Keratinocyte (primary cell): ENCODE data around the gene TTC39C. TPM values are rescaled to one million over a fixed set of nuclear protein-coding genes. Genes with fewer than 3 reads are reported as not detected.

ENCODE experiments used
- DNase-seq: peaks from one replicate; pipeline ENCODE4 v3.0.0-alpha.2; 2011; ENCODE audit warnings: low read depth, missing footprints, low spot score
- FAIRE-seq: peaks from 2 replicates; lab custom pipeline; 2011; peaks lifted over from hg19 to GRCh38; lab: Jason Lieb, UNC
- H2AFZ ChIP-seq: 2 replicates; pipeline ENCODE4 v1.6.0; 2012; ENCODE audit warnings: low read length, control low read depth, inconsistent platforms; ENCODE audit not compliant: control insufficient read depth
- H3K27ac ChIP-seq: 2 replicates; pipeline ENCODE4 v1.5.1; 2011; ENCODE audit warnings: low read length; ENCODE audit not compliant: control insufficient read depth, insufficient read depth
- H3K27me3 ChIP-seq: 3 replicates; pipeline ENCODE4 v1.6.0; 2011; ENCODE audit warnings: low read length; ENCODE audit not compliant: control insufficient read depth, insufficient read depth; ENCODE audit errors: extremely low read depth
- H3K36me3 ChIP-seq, 2 experiments: 2 replicates in 1 of 2; 3 replicates in 1 of 2; pipeline ENCODE4 v1.5.1; 2011; ENCODE audit warnings: low read length in 2 of 2, mild to moderate bottlenecking in 1 of 2; ENCODE audit not compliant: control insufficient read depth in 2 of 2, insufficient read depth in 2 of 2; ENCODE audit errors: extremely low read depth in 1 of 2
- H3K4me1 ChIP-seq: 3 replicates; pipeline ENCODE4 v1.5.1; 2011; ENCODE audit warnings: low read length; ENCODE audit not compliant: control insufficient read depth, insufficient read depth; ENCODE audit errors: extremely low read depth
- H3K4me2 ChIP-seq: 3 replicates; pipeline ENCODE4 v1.6.0; 2011; ENCODE audit warnings: low read depth, low read length; ENCODE audit not compliant: control insufficient read depth, insufficient read depth; ENCODE audit errors: extremely low read depth
- H3K4me3 ChIP-seq, 3 experiments: fragments of 200-600 bp in 1 of 3; sonication (generic) in 1 of 3; 2 replicates in 2 of 3; 3 replicates in 1 of 3; pipeline ENCODE4 v1.5.1; 2011 to 2016; ENCODE audit warnings: low read length in 3 of 3, mild to moderate bottlenecking in 3 of 3, control low read depth in 2 of 3, inconsistent platforms in 1 of 3, low read depth in 1 of 3, mixed read lengths in 1 of 3, mixed run types in 1 of 3, moderate library complexity in 1 of 3; ENCODE audit not compliant: control insufficient read depth in 2 of 3, insufficient read depth in 2 of 3; ENCODE audit errors: extremely low read depth in 1 of 3
- H3K79me2 ChIP-seq: 2 replicates; pipeline ENCODE4 v1.6.0; 2012; ENCODE audit warnings: low read length; ENCODE audit not compliant: control insufficient read depth, insufficient read depth
- H3K9ac ChIP-seq: 3 replicates; pipeline ENCODE4 v1.6.0; 2011; ENCODE audit warnings: low read length; ENCODE audit not compliant: control insufficient read depth, insufficient read depth; ENCODE audit errors: extremely low read depth
- H3K9me1 ChIP-seq: 3 replicates; pipeline ENCODE4 v1.6.0; 2011; ENCODE audit warnings: low read length; ENCODE audit not compliant: control insufficient read depth, insufficient read depth; ENCODE audit errors: extremely low read depth
- H3K9me3 ChIP-seq: 2 replicates; pipeline ENCODE4 v1.5.1; 2012; ENCODE audit warnings: low read depth, low read length; ENCODE audit not compliant: control insufficient read depth
- H4K20me1 ChIP-seq: 3 replicates; pipeline ENCODE4 v1.6.0; 2011; ENCODE audit warnings: low read length; ENCODE audit not compliant: control insufficient read depth, insufficient read depth; ENCODE audit errors: extremely low read depth
- EZH2 ChIP-seq: IDR thresholded peaks from one replicate; pipeline ENCODE4 v1.6.1; 2012; ENCODE audit warnings: inconsistent platforms, mild to moderate bottlenecking, low read length, moderate library complexity
- dilution Hi-C: fragments of 300-500 bp; cut with MboI; formaldehyde crosslinking; loops from one replicate; pipeline ENCODE4 v1.7.0; 2020; ENCODE audit warnings: low sequenced_read_pairs; ENCODE audit not compliant: extremely low pct_ligation_motif_present
- polyA plus RNA-seq, 5 experiments: library from polyadenylated mRNA; depleted of rRNA in 3 of 5; stranded (reverse) in 3 of 5; stranded (forward) in 1 of 5; unstranded in 1 of 5; fragments of >200 nt; gene quantifications; 1 replicate in 1 of 5; 2 replicates in 3 of 5; 3 replicates in 1 of 5; pipeline versions ENCODE4 v1.2.1 to v1.2.3, GENCODE V29; 2011 to 2012; ENCODE audit warnings: missing spikeins in 2 of 5, low read depth in 1 of 5, low replicate concordance in 1 of 5
- TF ChIP-seq, protein P1 (sequence below), 3 experiments: IDR thresholded peaks in 1 of 3; conservative IDR thresholded peaks in 1 of 3; optimal IDR thresholded peaks in 1 of 3; 2 replicates in 2 of 3; 3 replicates in 1 of 3; pipeline versions ENCODE3 to v1.5.1; 2011; ENCODE audit warnings: low read length in 3 of 3, mild to moderate bottlenecking in 3 of 3, moderate library complexity in 2 of 3, control low read depth in 1 of 3, inconsistent platforms in 1 of 3; ENCODE audit not compliant: insufficient read depth in 2 of 3; ENCODE audit errors: extremely low read depth in 1 of 3

The TTC39C gene
- polyA plus RNA-seq, 1 donor (not counting 4 experiments of a cell fraction or from before 2014, with no cell fraction given): 26.8 TPM

DNA sequence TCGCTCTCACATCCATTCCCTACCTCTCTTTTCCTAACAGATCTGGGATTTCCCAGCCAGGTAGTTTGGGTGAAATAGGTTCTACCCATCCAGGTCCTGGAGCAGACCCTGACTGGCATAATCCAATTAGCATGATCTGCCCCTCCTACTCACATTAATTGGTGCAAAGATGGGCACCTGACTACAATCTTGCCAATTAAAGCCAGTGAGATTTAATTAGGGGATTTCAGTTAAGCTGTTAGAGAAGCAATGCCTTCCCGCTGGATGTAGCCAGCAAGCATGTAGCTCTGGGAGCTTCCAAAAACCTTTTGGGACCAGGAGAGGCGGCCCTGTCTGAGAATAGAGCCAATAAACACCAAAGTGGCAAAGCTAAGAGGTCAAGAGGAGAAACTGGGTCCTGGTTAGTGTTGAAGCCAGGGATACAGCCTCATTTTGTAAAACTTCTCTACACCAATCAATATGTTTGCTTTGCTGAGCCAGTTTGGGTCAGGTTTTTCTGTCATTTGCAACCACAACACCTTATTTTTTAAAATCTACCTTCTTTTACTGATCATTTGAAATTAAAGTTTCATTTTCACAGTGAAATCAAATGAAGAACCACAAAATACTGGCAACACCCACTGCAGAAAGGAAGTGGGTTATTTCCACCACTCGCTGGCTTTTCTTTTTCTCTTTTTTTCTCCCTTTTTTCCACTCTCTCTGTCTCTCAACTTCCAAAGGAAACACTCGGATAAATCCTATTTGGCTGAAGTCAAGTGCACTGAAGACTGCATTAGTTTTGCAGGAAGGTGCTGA is 3.2 kb upstream of the TTC39C start:
- no peak overlapping the region for H3K9ac ChIP-seq
- dilution Hi-C loops: no loop called here
- DNase-seq: no peak
- no peaks in the 10 kb centered on the region for H3K9me3 ChIP-seq
- H3K4me2 ChIP-seq: no peak overlapping the region
- no peak for TF ChIP-seq EZH2
- TF ChIP-seq, protein P1, sequence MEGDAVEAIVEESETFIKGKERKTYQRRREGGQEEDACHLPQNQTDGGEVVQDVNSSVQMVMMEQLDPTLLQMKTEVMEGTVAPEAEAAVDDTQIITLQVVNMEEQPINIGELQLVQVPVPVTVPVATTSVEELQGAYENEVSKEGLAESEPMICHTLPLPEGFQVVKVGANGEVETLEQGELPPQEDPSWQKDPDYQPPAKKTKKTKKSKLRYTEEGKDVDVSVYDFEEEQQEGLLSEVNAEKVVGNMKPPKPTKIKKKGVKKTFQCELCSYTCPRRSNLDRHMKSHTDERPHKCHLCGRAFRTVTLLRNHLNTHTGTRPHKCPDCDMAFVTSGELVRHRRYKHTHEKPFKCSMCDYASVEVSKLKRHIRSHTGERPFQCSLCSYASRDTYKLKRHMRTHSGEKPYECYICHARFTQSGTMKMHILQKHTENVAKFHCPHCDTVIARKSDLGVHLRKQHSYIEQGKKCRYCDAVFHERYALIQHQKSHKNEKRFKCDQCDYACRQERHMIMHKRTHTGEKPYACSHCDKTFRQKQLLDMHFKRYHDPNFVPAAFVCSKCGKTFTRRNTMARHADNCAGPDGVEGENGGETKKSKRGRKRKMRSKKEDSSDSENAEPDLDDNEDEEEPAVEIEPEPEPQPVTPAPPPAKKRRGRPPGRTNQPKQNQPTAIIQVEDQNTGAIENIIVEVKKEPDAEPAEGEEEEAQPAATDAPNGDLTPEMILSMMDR (optimal IDR thresholded peaks at IDR 0.05 in 1 of 3, IDR thresholded peaks at IDR 0.05 in 1 of 3, conservative IDR thresholded peaks at IDR 0.05 in 1 of 3; ENCODE audit: extremely low read depth in 1 of 3, insufficient read depth in 2 of 3, low read length in 3 of 3): no peak
- no peaks in the 10 kb centered on the region for H3K36me3 ChIP-seq
- H3K27me3 ChIP-seq: peaks cover 3% of the 10 kb centered on the region
- no peak overlapping the region for H3K4me3 ChIP-seq
- no peaks in the 10 kb centered on the region for H4K20me1 ChIP-seq
- no peaks in the 10 kb centered on the region for H3K9me1 ChIP-seq
- no peak for FAIRE-seq
- peaks cover 10% of the 10 kb centered on the region for H3K79me2 ChIP-seq
- no peak overlapping the region for H2AFZ ChIP-seq
- H3K27ac ChIP-seq: no peak overlapping the region
- peaks cover 1% of the 10 kb centered on the region for H3K4me1 ChIP-seq

DNA sequence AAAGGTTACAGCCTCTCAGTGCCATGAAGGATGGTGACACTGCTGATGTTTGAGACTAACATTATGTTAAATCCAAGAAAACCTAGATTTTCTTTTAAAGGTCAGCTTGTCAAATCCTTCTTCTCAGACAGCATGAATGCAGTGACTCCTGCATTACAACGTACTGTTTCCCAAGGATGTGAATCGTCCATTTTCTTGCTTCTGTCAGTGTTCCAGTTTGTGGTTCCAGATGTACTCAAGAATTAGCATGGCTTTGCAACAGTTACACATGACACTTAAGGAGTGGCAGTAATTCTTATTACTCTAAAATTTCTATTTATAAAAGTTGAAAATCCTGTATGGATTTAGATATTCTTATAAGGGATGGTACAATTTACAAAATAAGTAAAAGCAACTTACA is 1.5 kb upstream of the TTC39C start:
- H3K36me3 ChIP-seq: peaks cover 2 to 5% of the 10 kb centered on the region in 2 experiments
- FAIRE-seq (no peak), DNase-seq (no peak)
- H3K9me1 ChIP-seq: no peaks in the 10 kb centered on the region
- no peak overlapping the region for H3K4me2 ChIP-seq
- H3K4me3 ChIP-seq: no peak overlapping the region
- TF ChIP-seq, protein P1 (optimal IDR thresholded peaks at IDR 0.05 in 1 of 3, IDR thresholded peaks at IDR 0.05 in 1 of 3, conservative IDR thresholded peaks at IDR 0.05 in 1 of 3; ENCODE audit: extremely low read depth in 1 of 3, insufficient read depth in 2 of 3, low read length in 3 of 3): no peak
- no peak for TF ChIP-seq EZH2
- dilution Hi-C loops: no loop called here
- H4K20me1 ChIP-seq: no peaks in the 10 kb centered on the region
- no peak overlapping the region for H3K9ac ChIP-seq
- peaks cover 3% of the 10 kb centered on the region for H3K27me3 ChIP-seq
- H3K79me2 ChIP-seq: peaks cover 27% of the 10 kb centered on the region
- no peaks in the 10 kb centered on the region for H3K9me3 ChIP-seq
- no peak overlapping the region for H2AFZ ChIP-seq
- H3K4me1 ChIP-seq: peaks cover 11% of the 10 kb centered on the region
- no peak overlapping the region for H3K27ac ChIP-seq
